OCI-LY7 (cell line): Measurements from ENCODE around the gene LRRC8D.

Experiments
- CTCF ChIP-seq: fragments of 200-600 bp; sonication (generic); conservative IDR thresholded peaks from 2 replicates; pipeline ENCODE4 v1.5.1; 2014; ENCODE audit warnings: mild to moderate bottlenecking, antibody characterized with exemption, low read length, moderate library complexity, mixed read lengths
- EZH2phosphoT487 ChIP-seq: fragments of 200-600 bp; sonication (generic); IDR thresholded peaks from 2 replicates; pipeline ENCODE4 v1.6.1; 2018; ENCODE audit warnings: low read depth, borderline replicate concordance, mild to moderate bottlenecking, mixed run types, antibody characterized with exemption, low read length, moderate library complexity, mixed read lengths

- TF ChIP-seq CTCF (no peak), EZH2phosphoT487 (no peak)
Measured at GRCh38 chr1:89928506-89928905, 107.7 kb downstream of the LRRC8D start.
